HuH-7 (cell line): ENCODE measurements around the gene DSE.

Source experiments
- DNase-seq: peaks from one replicate; pipeline ENCODE4 v3.0.0; 2011; ENCODE audit warnings: low spot score

Gene DSE

DNA sequence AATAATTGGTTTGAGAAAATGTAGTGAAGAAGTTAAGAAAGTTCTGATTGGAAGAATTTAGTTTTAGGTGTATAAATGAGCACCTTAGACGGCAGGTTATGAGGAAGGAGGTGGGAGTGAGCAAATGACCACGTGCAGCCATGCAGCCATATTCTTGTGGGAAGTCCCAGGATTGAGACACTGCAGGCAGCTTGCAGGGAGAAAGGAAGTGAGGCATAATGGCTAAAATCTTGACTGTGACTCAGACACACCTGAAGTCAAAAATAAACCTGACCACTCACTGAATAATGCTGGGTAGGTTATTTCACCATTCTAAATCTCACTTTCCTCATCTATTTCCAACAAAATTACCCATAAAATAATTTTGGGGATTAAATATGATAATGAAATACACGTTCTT, 16.6 kb downstream of the DSE start:
- no peak for DNase-seq

DNA sequence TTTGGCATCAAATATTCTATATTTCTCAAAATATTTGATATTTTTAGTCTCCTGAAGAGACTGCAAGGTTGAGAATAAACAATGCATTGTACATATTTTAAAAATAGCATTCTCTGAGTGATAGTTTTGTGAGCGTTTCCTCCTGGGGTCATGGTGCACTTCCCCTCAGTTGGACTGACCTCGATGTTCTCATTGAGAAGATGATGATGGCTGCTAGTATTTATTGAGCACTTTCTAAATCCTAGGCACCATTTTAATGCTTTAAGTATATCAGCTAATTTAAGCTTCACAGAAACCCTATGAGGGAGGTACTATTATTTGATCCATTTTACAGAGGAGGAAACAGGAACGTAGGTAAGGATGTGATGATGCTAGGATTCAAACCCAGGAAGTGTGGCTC, 18.2 kb downstream of the DSE start:
- no peak for DNase-seq

DNA sequence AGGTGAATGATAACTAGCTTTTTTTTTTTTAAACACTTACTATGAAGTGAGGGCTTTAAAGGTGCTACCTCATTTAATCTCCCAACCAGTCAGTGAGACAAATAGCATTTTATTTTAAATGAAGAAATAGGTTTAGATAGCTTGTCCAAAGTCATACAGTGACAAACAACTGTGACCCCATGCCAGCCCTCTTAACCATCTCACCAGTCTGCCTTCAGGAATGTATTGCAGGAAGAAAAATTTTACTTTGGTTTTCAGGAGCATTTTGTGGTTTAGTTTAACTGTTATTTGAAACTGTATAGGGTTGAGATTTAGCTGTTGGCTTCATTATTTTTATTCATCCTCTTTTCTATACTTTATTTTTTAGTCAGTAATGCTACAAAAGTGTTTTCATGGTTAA, 18.6 kb downstream of the DSE start:
- DNase-seq = no peak

GRCh38 chr6:116390581-116390980, 19.8 kb downstream of the DSE start:
- DNase-seq = no peak

DNA sequence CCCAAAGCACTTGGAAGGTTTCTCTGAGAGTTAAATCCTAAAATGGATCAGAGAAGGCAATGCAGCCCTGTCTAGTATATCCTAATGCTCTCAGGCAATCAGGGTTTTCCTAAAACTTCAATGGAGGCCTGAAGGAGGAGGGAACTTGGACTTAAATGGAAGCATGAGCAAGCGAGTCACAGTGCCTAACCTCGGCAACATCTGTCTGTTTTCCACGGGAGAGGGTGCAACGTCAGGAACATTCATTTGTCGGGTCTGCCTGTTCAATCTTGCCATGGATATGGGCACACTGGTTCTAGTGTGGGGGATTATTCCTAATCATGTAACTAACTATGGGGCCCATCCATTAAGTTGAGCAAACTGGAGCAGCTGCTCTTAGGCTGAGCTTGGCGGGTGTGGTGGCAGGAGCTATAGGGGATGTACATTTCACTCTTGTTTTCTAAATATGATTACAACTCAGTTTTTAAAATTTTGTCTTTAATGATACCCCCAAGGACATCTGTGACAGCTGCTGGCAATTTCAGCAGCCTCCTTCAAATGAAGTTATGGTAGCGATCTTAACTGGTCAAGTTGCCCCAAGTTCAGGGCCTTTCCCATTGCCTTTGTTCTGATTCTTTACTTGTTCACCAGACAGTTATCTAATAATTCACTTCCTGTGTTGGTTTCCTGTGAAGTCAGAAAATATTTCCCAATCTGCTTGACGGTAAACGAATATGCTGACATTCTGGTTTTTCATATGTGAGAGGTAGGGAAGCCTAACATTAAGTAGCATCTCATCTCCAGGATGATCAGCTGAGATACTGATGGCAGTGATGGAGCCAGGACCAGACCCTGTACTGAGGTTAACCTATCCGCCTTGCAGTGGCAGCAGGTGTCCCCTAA, 21.6 kb downstream of the DSE start:
- DNase-seq = no peak

DNA sequence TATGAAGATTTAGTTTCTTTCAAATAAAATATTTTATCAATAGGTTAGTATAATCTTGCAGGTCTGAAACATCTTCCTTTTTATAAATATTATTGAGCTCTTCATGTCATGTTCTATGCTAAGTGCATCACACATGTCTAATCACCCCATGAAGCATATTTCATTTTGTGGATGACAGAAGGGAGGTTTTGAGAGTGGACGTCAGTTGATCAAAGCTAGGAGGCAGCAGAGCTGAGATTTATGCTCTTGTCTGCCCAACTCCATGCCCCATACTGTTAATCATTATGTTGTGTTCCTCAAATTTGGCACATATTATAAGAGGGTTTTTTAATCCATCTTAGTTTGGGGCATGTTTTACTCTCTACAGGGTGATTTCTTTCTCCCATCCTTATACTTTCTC, 22.7 kb downstream of the DSE start:
- no peak for DNase-seq

GRCh38 chr6:116395647-116396046, 24.9 kb downstream of the DSE start:
- no peak for DNase-seq

GRCh38 chr6:116396441-116396840, 25.7 kb downstream of the DSE start:
- DNase-seq = no peak

DNA sequence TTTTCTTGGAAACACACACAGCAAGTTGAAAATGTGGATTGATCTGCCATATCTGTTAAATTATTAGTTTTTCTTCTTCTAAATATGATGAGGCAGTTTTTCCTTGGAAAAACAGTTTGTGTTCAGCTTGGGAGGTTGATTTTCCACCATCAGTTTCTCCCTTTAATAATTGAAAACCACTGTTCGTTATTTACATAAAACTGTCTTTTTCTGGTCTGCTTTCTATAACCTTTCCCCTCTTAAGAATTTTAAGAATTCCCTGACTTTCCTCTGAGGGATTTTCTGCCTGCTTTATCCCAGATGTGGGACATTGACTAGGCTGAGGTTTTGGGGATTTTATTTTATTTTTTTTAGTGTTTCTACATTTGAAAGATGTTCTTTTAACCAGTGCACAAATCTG, 27.2 kb downstream of the DSE start:
- no peak for DNase-seq

GRCh38 chr6:116398316-116399010, 27.7 kb downstream of the DSE start:
- DNase-seq = no peak

DNA sequence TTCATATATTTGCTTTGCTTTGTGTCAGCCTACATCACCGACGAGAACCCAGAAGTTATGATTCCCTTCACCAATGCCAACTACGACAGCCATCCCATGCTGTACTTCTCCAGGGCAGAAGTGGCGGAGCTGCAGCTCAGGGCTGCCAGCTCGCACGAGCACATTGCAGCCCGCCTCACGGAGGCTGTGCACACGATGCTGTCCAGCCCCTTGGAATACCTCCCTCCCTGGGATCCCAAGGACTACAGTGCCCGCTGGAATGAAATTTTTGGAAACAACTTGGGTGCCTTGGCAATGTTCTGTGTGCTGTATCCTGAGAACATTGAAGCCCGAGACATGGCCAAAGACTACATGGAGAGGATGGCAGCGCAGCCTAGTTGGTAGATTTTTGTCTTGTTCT, 28.5 kb downstream of the DSE start:
- no peak for DNase-seq

DNA sequence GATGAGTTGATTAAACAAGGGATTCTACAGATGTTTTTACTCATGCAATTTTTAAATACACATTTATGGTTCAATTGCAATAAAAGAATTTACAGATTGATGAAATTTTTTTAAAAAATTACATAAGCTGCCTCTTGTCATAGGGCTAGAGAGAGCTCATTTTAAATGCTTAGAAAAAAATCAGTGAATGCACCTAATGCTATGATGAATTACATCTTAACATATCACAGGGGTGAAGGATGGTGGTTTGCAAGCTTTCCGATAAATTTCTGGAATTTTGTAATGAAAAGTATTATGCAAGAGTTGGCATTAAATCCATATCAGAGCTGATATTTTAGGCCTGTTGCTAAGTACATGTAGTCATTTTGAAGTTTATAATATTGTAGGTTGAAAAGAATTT, 29.6 kb downstream of the DSE start:
- no peak for DNase-seq

DNA sequence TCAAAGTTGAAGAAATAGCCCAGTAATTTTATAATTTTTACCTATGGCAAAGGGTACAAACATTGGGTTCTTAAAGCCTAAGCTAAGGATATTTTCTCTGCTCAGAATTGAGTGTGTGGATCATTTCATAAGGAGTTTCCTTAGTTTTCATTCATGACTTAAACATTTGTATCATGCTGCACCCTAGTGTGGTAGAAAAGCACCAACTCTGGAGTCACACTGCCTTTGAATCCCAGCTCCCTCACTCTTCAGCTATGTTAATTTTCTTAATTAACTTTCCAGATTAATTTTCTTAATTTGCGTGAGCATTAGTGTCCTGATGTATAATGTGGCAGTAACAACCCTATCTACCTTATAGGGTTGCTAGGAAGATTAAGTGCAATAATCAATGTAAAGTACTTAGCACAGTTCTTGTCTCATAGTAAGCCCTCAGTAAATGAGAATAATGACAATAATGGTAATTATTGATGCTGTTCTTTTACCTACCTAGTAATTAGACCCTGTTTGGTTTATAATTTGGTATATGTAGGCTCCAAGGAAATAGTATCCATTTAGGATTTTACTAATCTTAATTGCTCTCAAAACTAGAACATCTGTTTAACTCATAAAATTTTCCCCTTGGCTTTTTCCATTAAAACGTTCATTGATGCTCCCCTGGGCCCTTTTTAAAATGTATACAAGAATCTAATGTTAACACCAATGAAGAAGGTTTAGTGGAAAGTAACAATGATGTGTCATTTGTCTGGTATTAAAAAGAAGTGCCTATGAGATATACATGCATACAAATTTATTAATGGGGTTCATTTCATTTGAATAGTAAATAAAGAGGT, 31.6 kb downstream of the DSE start:
- DNase-seq = no peak

DNA sequence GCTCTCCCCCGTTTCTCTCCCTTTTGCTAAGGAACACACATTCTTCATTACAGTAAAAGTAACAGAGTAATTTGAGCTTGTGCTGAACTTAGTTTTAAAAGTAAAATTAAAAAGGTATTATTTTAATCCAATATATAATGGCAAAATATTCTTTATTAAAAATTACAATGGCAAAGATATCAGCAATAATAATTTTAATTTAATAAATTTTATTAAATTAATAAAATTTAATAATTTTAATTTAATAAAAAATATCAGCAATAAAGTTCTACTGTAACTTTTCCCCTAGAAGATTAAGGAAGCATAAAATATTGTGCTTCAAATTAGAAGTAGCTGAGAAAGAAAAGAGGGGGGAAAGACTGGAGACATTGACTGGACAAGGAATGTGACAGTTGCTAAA, 32.5 kb downstream of the DSE start:
- DNase-seq = no peak

GRCh38 chr6:116404696-116405095, 33.9 kb downstream of the DSE start:
- no peak for DNase-seq

DNA sequence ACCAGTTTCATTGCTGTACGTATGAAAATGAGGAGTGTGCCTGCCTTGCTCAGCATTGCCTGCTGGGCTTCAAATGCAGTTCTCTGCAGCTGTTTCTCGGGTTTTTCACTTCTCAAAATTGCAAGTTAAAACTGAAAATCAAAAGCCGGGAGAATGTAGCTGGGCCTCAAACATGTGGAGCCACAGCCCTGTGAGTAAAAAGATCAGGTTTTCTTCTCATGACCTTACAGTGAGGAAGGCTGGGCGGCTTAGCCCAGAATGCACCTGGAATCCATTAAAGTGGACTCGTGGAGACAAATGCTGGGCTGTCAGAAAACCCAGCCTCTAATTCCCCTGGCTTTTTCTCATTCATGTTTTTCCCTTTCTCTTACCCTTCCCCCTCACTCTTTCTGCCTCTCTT, 34.4 kb downstream of the DSE start:
- DNase-seq = no peak

DNA sequence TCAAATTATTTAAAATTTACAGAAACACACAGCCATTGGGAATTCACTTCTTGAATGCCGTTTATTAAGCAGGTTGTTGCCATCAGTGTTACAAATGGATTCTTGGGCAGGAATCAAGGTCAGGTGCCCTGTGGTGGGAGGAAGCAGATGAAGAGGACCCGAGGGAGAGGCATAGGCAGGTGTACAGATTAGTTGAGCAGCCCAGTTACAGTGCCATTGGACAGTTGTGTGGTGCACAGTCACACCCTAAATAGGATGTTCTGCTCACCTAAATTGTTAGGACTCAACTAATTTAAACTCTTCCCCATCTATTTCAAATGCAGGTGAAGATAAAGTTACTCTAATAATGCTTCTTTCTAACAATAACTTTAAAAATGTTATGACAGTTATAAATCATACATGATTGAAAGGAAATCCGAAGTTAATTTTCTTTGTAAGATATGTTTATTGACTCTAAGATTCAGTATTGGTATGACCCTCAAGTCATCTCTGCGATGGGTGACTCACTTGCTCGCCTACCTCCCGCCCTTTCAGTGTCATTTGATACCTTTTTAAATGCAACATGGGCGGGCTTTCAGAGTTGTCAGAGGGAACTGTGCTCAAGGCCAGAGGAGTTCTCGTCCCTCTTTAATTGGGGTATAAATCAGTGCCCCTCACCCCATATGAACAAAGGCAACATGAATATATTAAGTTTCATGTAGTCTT, 35.1 kb downstream of the DSE start:
- no peak for DNase-seq

- no peak for DNase-seq
Observed at GRCh38 chr6:116406678-116407345, 36.1 kb downstream of the DSE start.

- no peak for DNase-seq
Observed at GRCh38 chr6:116408491-116408890, 37.7 kb downstream of the DSE start.

DNA sequence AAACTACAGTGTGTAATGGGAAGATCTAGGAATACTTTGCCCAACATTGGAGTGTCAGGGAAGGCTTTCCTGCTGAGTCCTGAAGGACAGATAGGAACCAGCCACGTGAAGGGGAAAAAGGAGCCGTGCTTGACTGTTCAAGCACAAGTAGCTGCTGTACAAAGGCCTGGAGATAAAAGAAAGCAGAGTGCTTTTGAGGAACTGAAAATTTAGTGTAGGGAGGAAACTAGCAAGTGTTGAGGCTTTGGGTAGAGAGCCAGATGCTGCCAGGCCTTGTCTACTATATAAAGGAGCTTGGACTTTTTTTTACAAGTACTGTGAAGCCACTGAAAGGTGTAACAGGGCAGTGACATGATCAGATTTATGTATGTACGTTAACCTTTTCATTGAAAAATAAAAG, 39.0 kb downstream of the DSE start:
- DNase-seq = no peak

- DNase-seq = no peak
Observed at GRCh38 chr6:116411284-116411623, 40.5 kb downstream of the DSE start.

GRCh38 chr6:116412270-116412669, 41.5 kb downstream of the DSE start:
- DNase-seq = no peak
